WTC11 (cell line): ENCODE data around the gene RPL12.

Experiments used
- CREM ChIP-seq: sonication (generic); formaldehyde crosslinking; IDR thresholded peaks from 2 replicates; pipeline ENCODE4 v1.8.1; 2022; ENCODE audit warnings: mild to moderate bottlenecking, missing genetic modification reagents, moderate library complexity
- CTCF ChIP-seq: fragments of 200-600 bp; IDR thresholded peaks from 2 replicates; pipeline ENCODE4 v1.8.0; 2022; ENCODE audit warnings: antibody characterized with exemption
- ETV6 ChIP-seq: sonication (generic); formaldehyde crosslinking; IDR thresholded peaks from 2 replicates; pipeline ENCODE4 v1.8.1; 2022; ENCODE audit warnings: mild to moderate bottlenecking, missing genetic modification reagents
- MLX ChIP-seq: sonication (generic); formaldehyde crosslinking; IDR thresholded peaks from 2 replicates; pipeline ENCODE4 v1.8.1; 2023; ENCODE audit warnings: mild to moderate bottlenecking, missing genetic modification reagents, moderate library complexity
- NFYB ChIP-seq: sonication (generic); formaldehyde crosslinking; conservative IDR thresholded peaks from 2 replicates; pipeline ENCODE4 v1.8.0; 2022; ENCODE audit warnings: low read depth, missing genetic modification reagents
- NR2C2 ChIP-seq: sonication (generic); formaldehyde crosslinking; IDR thresholded peaks from 2 replicates; pipeline ENCODE4 v1.8.0; 2022; ENCODE audit warnings: mild to moderate bottlenecking, missing genetic modification reagents
- NR3C1 ChIP-seq: sonication (generic); formaldehyde crosslinking; conservative IDR thresholded peaks from 2 replicates; pipeline ENCODE4 v1.8.1; 2023; ENCODE audit warnings: low read depth, mild to moderate bottlenecking, missing genetic modification reagents
- PRDM15 ChIP-seq: sonication (generic); formaldehyde crosslinking; IDR thresholded peaks from 2 replicates; pipeline ENCODE4 v1.8.0; 2022; ENCODE audit warnings: missing genetic modification reagents
- PRRX2 ChIP-seq: fragments of 250-450 bp; sonication (Bioruptor Pico); IDR thresholded peaks from 2 replicates; pipeline ENCODE4 v1.8.0; 2021; ENCODE audit warnings: mild to moderate bottlenecking
- ZNF396 ChIP-seq: fragments of 250-450 bp; sonication (Bioruptor Pico); IDR thresholded peaks from 2 replicates; pipeline ENCODE4 v1.8.0; 2021; ENCODE audit warnings: mild to moderate bottlenecking, moderate library complexity, borderline replicate concordance

- no peak for TF ChIP-seq CTCF
- TF ChIP-seq NR3C1: no peak
- no peak for TF ChIP-seq NR2C2 (CRISPR knock-in tag)
- TF ChIP-seq PRRX2 (CRISPR knock-in tag): no peak
- no peak for TF ChIP-seq ZNF396 (CRISPR knock-in tag)
- TF ChIP-seq NFYB (CRISPR knock-in tag): no peak
- no peak for TF ChIP-seq PRDM15 (CRISPR knock-in tag)
- TF ChIP-seq CREM: no peak
- TF ChIP-seq MLX (CRISPR knock-in tag): no peak
- no peak for TF ChIP-seq ETV6 (CRISPR knock-in tag)
These were observed 49.7 kb upstream of the RPL12 start for GRCh38 chr9:127500862-127501261.
